HL-60 (cell line): ENCODE measurements around the gene TEFM.
A peak's percentile ranks its signal among the peaks of the same experiment; 100 is the strongest.

ENCODE experiments used
- DNase-seq, 2 experiments: peaks; one replicate each; pipeline ENCODE4 v3.0.0-alpha.2; 2010 to 2020; ENCODE audit warnings: low read depth in 1 of 2, low spot score in 1 of 2
- H3K27ac ChIP-seq: fragments of 250-450 bp; sonication (Bioruptor Pico); replicated peaks from 2 replicates; pipeline ENCODE4 v1.5.1; 2020; ENCODE audit warnings: mild to moderate bottlenecking, moderate library complexity
- H3K27me3 ChIP-seq: fragments of 250-450 bp; sonication (Bioruptor Pico); 2 replicates; pipeline ENCODE4 v1.5.1; 2021; ENCODE audit warnings: mild to moderate bottlenecking, moderate library complexity; ENCODE audit not compliant: insufficient read depth, poor library complexity, severe bottlenecking
- H3K4me3 ChIP-seq: replicated peaks from 2 replicates; pipeline ENCODE4 v1.5.1; 2011; ENCODE audit warnings: mild to moderate bottlenecking, control low read depth, low read length; ENCODE audit not compliant: insufficient read depth
- GABPA ChIP-seq: IDR thresholded peaks from 2 replicates; pipeline ENCODE4 v1.6.1; 2012; ENCODE audit warnings: low read depth
- POLR2AphosphoS5 ChIP-seq: IDR thresholded peaks from 2 replicates; pipeline ENCODE4 v1.6.1; 2012; ENCODE audit warnings: low read depth
- SPI1 ChIP-seq: IDR thresholded peaks from 2 replicates; pipeline ENCODE4 v1.6.1; 2012; ENCODE audit warnings: low read depth, mild to moderate bottlenecking, borderline replicate concordance
- TF ChIP-seq, protein P1 (sequence below): IDR thresholded peaks from one replicate; pipeline ENCODE4 v1.5.1; 2011; ENCODE audit warnings: low read length, control low read depth, inconsistent platforms; ENCODE audit not compliant: insufficient read depth
- TF ChIP-seq, protein P2 (sequence below): IDR thresholded peaks from 2 replicates; pipeline ENCODE4 v1.6.1; 2012; ENCODE audit warnings: low read depth; ENCODE audit not compliant: insufficient replicate concordance

The TEFM gene

DNA sequence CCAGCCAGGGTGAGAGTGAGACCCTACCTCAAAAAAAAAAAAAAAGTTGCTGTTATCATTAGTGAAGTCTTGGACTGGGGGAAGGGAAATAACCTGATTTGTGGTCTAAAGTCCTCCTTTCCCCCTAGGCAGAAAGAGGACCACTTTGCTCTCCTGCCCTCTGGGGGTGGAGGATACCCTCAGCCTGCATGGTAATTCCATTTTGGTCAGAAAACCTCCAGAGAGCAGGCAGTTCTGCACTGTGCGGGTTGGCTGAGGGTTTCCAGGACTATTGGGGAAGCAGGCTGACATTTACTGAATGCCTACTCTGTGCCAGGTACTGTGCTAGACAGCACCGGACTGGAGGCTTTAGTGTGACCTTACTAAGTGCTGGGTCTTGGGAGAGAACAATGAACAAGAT is 18.3 kb upstream of the TEFM start:
- H3K27ac ChIP-seq, result no peak overlapping the region
- H3K27me3 ChIP-seq, result peaks cover 16% of the 10 kb centered on the region
- DNase-seq, result no peak
- TF ChIP-seq POLR2AphosphoS5 (no peak), SPI1 (no peak), GABPA (no peak)
- TF ChIP-seq, protein P1, sequence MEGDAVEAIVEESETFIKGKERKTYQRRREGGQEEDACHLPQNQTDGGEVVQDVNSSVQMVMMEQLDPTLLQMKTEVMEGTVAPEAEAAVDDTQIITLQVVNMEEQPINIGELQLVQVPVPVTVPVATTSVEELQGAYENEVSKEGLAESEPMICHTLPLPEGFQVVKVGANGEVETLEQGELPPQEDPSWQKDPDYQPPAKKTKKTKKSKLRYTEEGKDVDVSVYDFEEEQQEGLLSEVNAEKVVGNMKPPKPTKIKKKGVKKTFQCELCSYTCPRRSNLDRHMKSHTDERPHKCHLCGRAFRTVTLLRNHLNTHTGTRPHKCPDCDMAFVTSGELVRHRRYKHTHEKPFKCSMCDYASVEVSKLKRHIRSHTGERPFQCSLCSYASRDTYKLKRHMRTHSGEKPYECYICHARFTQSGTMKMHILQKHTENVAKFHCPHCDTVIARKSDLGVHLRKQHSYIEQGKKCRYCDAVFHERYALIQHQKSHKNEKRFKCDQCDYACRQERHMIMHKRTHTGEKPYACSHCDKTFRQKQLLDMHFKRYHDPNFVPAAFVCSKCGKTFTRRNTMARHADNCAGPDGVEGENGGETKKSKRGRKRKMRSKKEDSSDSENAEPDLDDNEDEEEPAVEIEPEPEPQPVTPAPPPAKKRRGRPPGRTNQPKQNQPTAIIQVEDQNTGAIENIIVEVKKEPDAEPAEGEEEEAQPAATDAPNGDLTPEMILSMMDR, result no peak
- TF ChIP-seq, protein P2, sequence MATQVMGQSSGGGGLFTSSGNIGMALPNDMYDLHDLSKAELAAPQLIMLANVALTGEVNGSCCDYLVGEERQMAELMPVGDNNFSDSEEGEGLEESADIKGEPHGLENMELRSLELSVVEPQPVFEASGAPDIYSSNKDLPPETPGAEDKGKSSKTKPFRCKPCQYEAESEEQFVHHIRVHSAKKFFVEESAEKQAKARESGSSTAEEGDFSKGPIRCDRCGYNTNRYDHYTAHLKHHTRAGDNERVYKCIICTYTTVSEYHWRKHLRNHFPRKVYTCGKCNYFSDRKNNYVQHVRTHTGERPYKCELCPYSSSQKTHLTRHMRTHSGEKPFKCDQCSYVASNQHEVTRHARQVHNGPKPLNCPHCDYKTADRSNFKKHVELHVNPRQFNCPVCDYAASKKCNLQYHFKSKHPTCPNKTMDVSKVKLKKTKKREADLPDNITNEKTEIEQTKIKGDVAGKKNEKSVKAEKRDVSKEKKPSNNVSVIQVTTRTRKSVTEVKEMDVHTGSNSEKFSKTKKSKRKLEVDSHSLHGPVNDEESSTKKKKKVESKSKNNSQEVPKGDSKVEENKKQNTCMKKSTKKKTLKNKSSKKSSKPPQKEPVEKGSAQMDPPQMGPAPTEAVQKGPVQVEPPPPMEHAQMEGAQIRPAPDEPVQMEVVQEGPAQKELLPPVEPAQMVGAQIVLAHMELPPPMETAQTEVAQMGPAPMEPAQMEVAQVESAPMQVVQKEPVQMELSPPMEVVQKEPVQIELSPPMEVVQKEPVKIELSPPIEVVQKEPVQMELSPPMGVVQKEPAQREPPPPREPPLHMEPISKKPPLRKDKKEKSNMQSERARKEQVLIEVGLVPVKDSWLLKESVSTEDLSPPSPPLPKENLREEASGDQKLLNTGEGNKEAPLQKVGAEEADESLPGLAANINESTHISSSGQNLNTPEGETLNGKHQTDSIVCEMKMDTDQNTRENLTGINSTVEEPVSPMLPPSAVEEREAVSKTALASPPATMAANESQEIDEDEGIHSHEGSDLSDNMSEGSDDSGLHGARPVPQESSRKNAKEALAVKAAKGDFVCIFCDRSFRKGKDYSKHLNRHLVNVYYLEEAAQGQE, result no peak
- H3K4me3 ChIP-seq, result no peak overlapping the region

DNA sequence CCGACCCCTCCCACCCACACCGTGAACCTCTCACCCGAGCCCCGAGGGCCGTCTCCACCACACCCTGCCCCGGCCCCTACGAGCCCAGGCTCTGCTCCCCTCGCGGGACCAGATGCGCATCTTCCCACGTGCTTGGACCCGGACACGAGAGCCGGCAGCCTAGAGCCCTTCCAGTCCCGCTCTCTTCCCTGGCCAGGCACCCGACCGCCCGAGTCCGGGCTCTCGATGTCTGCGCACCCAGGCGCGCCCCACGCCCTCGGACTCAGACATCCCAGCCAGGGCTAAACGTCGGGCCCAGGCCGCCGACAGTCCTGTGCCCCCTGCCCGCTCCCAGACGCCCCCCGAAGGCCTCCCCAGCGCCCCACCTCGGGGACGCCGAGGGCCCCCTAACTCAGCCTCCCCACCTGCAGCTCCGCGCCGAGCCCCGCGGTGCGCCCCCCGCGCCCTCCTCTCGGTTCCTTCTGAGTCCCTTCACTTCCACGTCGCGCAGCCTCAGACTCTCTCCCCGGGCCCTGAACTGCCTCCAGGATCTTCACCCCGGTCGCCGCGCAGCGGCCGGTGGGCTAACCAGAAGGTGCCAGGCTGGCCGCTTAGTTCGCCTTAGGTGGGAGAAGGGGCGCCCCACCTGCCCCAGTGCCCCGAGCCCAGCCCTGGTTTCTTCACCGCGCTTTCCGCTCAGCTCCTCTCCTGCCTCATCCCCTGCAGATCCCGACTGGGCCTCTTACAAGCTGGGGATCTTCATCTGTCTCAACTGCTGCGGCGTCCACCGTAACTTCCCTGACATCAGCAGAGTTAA is 16.4 kb upstream of the TEFM start:
- no peak for DNase-seq

DNA sequence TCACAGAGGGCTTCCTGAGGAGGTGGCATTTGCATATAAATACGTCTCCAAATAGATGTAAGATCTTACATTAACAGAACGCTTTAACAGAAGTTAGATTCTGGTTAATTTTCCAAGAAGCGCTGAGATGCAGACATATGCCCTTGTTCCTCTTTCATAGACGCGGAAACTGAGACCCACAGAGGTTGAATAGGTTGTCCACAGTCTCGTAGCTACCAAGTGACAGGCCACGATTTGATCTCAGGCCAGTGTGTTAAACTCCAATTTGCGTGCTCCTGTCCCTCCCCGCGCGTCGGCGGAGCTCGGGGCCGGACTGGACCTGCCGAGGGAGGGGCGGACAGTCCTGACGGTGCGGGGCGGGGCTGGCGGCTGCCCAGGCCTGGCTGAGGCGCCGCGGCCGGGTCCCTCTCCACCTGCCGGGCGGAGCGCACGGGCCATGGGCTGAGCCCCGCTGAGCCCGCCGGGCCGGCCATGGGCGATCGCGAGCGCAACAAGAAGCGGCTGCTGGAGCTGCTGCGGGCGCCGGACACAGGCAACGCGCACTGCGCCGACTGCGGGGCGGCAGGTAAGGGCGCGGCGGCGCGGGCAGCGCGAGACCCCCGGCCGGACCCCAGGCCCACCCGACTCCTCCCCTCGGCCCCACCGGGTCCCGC is 15.6 kb upstream of the TEFM start, which contains the start of gene ADAP2:
Gene ADAP2, plus strand, starts transcription at position 402 of the 653 bp plus-strand sequence. Its CDS starts 70 bp downstream, at position 472.
- H3K27ac ChIP-seq, result no peak within 1 kb of the TSS
- peak in 1 of 2 experiments; percentile 56 for DNase-seq
- TF ChIP-seq POLR2AphosphoS5, result no peak
- TF ChIP-seq, protein P2, result no peak
- TF ChIP-seq SPI1, result no peak; the same call in 1 of the 2 replicates
- TF ChIP-seq, protein P1, result no peak
- no peak for TF ChIP-seq GABPA
- H3K27me3 ChIP-seq, result peaks cover 16% of the 10 kb centered on the region
- peak within 1 kb of the TSS; percentile 41 for H3K4me3 ChIP-seq

More for the DNA sequence above, 16.4 kb upstream of the TEFM start:
- Histone ChIP-seq H3K27ac (no peak overlapping the region), H3K27me3 (peaks cover 16% of the 10 kb centered on the region), H3K4me3 (peak overlapping the region; percentile 41)
- TF ChIP-seq GABPA (no peak), POLR2AphosphoS5 (no peak), SPI1 (no peak)
- TF ChIP-seq, protein P2, result no peak
- TF ChIP-seq, protein P1, result no peak
